Kidney (tissue), 14 donors: ENCODE data around the gene TTLL8. TPM values are rescaled to one million over a fixed set of nuclear protein-coding genes. Genes with fewer than 3 reads are reported as not detected.
A peak's percentile ranks its signal among the peaks of the same experiment; 100 is the strongest.

ENCODE experiments used
- DNase-seq, 5 donors: peaks; one replicate each; pipeline ENCODE4 v3.0.0-alpha.2; 2013 to 2020
- FAIRE-seq: peaks from 2 replicates; lab custom pipeline; 2012; peaks lifted over from hg19 to GRCh38; lab: Jason Lieb, UNC
- H3K27ac ChIP-seq, 2 donors: one replicate each; pipeline ENCODE4 v1.7.0; 2013; ENCODE audit warnings: low read depth in 2 of 2, low read length in 2 of 2, inconsistent platforms in 1 of 2
- H3K27me3 ChIP-seq: one replicate; pipeline ENCODE4 v1.7.1; 2013; ENCODE audit warnings: low read length, inconsistent platforms; ENCODE audit not compliant: control insufficient read depth, insufficient read depth
- H3K36me3 ChIP-seq, 3 donors: one replicate each; pipeline versions ENCODE4 v1.7.0 to v1.7.1; 2013; ENCODE audit warnings: low read length in 3 of 3, control low read depth in 1 of 3, inconsistent platforms in 1 of 3; ENCODE audit not compliant: insufficient read depth in 3 of 3, control insufficient read depth in 2 of 3
- H3K4me1 ChIP-seq, 3 donors: one replicate each; pipeline versions ENCODE4 v1.7.0 to v1.7.1; 2013; ENCODE audit warnings: low read length in 3 of 3, inconsistent platforms in 1 of 3, low read depth in 1 of 3; ENCODE audit not compliant: control insufficient read depth in 2 of 3, insufficient read depth in 2 of 3
- H3K4me3 ChIP-seq, 3 donors: one replicate each; pipeline versions ENCODE4 v1.7.0 to v1.8.1; 2013; ENCODE audit warnings: low read length in 3 of 3, control low read depth in 1 of 3, inconsistent platforms in 1 of 3
- H3K9ac ChIP-seq, 3 donors: one replicate each; pipeline versions ENCODE4 v1.7.0 to v1.7.1; 2013; ENCODE audit warnings: low read length in 3 of 3, control low read depth in 1 of 3, inconsistent platforms in 1 of 3
- H3K9me3 ChIP-seq, 3 donors: one replicate each; pipeline versions ENCODE4 v1.7.0 to v1.7.1; 2013; ENCODE audit warnings: low read length in 3 of 3, control low read depth in 1 of 3, inconsistent platforms in 1 of 3; ENCODE audit not compliant: control insufficient read depth in 2 of 3, insufficient read depth in 1 of 3
- intact Hi-C: fragments of 100-400 bp; cut with DNase I; formaldehyde crosslinking; loops from one replicate; pipeline ENCODE4 v1.11.1; 2022
- polyA plus RNA-seq: library from polyadenylated mRNA; stranded (reverse); fragments of 350-450 nt; fragmentation: Illumina TruSeq; extraction: RNeasy Lipid Tissue Mini Kit (QIAGEN cat#74804); gene quantifications from one replicate; pipeline ENCODE4 v1.2.3, GENCODE V29; 2014; ENCODE audit warnings: low read depth, low replicate concordance; ENCODE audit not compliant: insufficient read depth
- total RNA-seq: library from RNA; stranded (reverse); fragmentation: NEBNext Ultra II Directional; extraction: Animal tissue kit (Norgen Biotek cat#: 25700); gene quantifications from one replicate; pipeline ENCODE4 v1.2.1, GENCODE V29; 2021
- TF ChIP-seq, protein P1 (sequence below): IDR thresholded peaks from 3 replicates; pipeline ENCODE4 v1.5.1; 2012; ENCODE audit warnings: mild to moderate bottlenecking, moderate library complexity, borderline replicate concordance; ENCODE audit not compliant: insufficient read depth; ENCODE audit errors: extremely low read depth
- donor health status: control.
- donor health status: control.
- donor health status: control.
- donor health status: control.
- donor health status: control.
- donor health status: DM: yes; HTN: yes; CAD: no.
- donor health status: Normal renal cell carcinoma (clear cell type).

The TTLL8 gene
- total and polyA plus RNA-seq, 2 donors from 2014 or later, result not detected

DNA sequence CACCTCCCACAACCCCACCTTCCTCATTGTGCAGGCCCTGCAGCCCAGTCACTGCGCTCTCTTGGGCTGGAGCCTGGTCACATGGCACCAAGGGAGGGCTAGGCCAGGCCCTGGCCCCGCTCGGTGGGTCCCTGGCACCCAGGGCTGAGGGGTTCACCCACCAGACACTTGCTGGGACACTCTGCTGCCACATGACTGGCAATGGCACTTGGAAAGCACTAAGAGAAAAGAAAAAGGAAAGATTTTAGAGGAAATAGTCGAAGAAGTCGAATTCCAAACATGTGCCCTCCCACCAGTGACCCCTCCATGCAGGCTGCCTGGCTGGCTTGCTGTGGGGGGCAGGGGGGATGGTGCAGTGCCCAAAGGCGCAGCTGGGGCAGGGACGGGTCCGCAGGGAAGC is 12.3 kb upstream of the TTLL8 start:
- DNase-seq (peak in 1 of 5 donors; percentile 39), FAIRE-seq (no peak)
- Histone ChIP-seq H3K27me3 (no peaks in the 10 kb centered on the region), H3K27ac (no peak overlapping the region), H3K4me3 (no peak overlapping the region), H3K36me3 (no peaks in the 10 kb centered on the region), H3K9ac (no peak overlapping the region), H3K9me3 (no peaks in the 10 kb centered on the region), H3K4me1 (no peaks in the 10 kb centered on the region)
- TF ChIP-seq, protein P1, sequence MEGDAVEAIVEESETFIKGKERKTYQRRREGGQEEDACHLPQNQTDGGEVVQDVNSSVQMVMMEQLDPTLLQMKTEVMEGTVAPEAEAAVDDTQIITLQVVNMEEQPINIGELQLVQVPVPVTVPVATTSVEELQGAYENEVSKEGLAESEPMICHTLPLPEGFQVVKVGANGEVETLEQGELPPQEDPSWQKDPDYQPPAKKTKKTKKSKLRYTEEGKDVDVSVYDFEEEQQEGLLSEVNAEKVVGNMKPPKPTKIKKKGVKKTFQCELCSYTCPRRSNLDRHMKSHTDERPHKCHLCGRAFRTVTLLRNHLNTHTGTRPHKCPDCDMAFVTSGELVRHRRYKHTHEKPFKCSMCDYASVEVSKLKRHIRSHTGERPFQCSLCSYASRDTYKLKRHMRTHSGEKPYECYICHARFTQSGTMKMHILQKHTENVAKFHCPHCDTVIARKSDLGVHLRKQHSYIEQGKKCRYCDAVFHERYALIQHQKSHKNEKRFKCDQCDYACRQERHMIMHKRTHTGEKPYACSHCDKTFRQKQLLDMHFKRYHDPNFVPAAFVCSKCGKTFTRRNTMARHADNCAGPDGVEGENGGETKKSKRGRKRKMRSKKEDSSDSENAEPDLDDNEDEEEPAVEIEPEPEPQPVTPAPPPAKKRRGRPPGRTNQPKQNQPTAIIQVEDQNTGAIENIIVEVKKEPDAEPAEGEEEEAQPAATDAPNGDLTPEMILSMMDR, result no peak
- intact Hi-C loops, result no loop called here

DNA sequence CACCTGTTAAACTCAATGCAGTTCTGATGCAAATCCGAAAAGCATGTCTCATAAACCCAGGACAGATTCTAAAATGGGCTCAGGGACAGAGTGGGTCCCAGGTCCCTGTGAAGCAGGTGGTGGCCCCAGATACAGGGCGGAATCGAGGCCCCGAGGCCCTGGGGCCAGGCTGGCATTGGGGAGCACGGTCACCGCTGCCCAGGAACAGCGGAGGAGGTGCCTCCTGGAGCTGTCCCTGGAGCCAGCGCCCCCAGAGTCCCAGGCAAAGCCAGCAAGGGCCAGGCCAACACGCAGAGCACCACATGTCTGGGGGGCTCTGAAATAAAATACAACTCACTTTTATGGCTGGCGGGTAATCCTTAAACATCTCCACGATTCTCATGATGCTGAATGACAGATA is 10.0 kb upstream of the TTLL8 start:
- Histone ChIP-seq H3K9me3 (no peaks in the 10 kb centered on the region), H3K9ac (no peak overlapping the region), H3K27ac (no peak overlapping the region), H3K4me3 (no peak overlapping the region), H3K4me1 (no peaks in the 10 kb centered on the region), H3K36me3 (no peaks in the 10 kb centered on the region), H3K27me3 (no peaks in the 10 kb centered on the region)
- TF ChIP-seq, protein P1, result no peak
- FAIRE-seq (no peak), DNase-seq (no peak)
- intact Hi-C loops, result no loop called here

DNA sequence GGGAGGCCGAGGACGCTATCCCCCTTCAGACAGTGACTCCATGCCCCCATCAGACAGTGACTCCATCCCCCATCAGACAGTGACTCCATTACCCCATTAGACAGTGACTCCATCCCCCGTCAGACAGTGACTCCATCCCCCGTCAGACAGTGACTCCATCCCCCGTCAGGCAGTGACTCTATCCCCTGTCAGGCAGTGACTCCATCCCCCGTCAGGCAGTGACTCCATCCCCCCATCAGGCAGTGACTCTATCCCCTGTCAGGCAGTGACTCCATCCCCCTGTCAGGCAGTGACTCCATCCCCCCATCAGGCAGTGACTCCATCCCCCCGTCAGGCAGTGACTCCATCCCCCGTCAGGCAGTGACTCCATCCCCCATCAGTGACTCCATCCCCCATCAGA is 9.1 kb upstream of the TTLL8 start:
- H3K9ac ChIP-seq, result no peak overlapping the region

GRCh38 chr22:50064453-50064852 is 6.4 kb upstream of the TTLL8 start:
- Histone ChIP-seq H3K36me3 (no peaks in the 10 kb centered on the region), H3K27ac (no peak overlapping the region), H3K9me3 (no peaks in the 10 kb centered on the region), H3K9ac (no peak overlapping the region), H3K4me1 (peaks cover 0 to 2% (median 0%) of the 10 kb centered on the region in 3 donors), H3K27me3 (no peaks in the 10 kb centered on the region), H3K4me3 (no peak overlapping the region)
- TF ChIP-seq, protein P1, result no peak
- no peak for DNase-seq
- intact Hi-C loops, result no loop called here
- FAIRE-seq, result no peak

More for the DNA sequence above, 9.1 kb upstream of the TTLL8 start:
- Histone ChIP-seq H3K4me1 (no peaks in the 10 kb centered on the region), H3K36me3 (no peaks in the 10 kb centered on the region), H3K9me3 (no peaks in the 10 kb centered on the region), H3K4me3 (no peak overlapping the region), H3K27me3 (no peaks in the 10 kb centered on the region), H3K27ac (no peak overlapping the region)
- FAIRE-seq, result no peak
- TF ChIP-seq, protein P1, result no peak
- intact Hi-C loops, result no loop called here
- DNase-seq, result no peak
